ENCODE measurements around the gene CDH22.

CDH22 gene

DNA sequence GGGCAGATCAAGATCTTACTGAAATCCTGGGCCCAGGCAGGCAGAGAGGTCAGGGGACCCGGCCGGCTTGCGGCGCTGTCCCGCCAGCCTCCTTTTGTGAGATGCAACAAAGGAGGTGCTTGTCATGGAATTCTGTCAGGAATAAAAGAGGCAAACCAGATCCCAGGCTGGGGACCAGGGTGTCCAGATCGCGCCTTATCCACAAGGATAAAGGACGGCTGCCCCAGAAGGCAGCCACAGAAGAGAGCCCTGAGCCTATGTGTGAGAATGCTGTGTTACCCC lies 42.6 kb upstream of the CDH22 start:
- Histone ChIP-seq H3K4me3 (ENCODE audit: low read depth, low read length) (no peak overlapping the region), H3K27ac (peak overlapping the region; percentile 71), H3K36me3 (no peaks in the 10 kb centered on the region; the same call in none of the 2 replicates), H3K9me3 (ENCODE audit: severe bottlenecking) (no peaks in the 10 kb centered on the region), H3K27me3 (ENCODE audit: insufficient read depth, low read depth, severe bottlenecking) (no peaks in the 10 kb centered on the region)
- TF ChIP-seq CTCF (IDR thresholded peaks at IDR 0.05; ENCODE audit: low read depth, low read length) = no peak
- no peak for DNase-seq

- no peaks in the 10 kb centered on the region for H3K9me3 ChIP-seq (ENCODE audit: severe bottlenecking)
- H3K36me3 ChIP-seq = no peaks in the 10 kb centered on the region; the same call in none of the 2 replicates
- H3K4me3 ChIP-seq (ENCODE audit: low read depth, low read length) = no peak overlapping the region
- H3K27ac ChIP-seq = peak overlapping the region; percentile 71
- TF ChIP-seq CTCF (IDR thresholded peaks at IDR 0.05; ENCODE audit: low read depth, low read length) = no peak
- DNase-seq = peak; percentile 75
- no peaks in the 10 kb centered on the region for H3K27me3 ChIP-seq (ENCODE audit: insufficient read depth, low read depth, severe bottlenecking)
Measured at GRCh38 chr20:46350201-46350985, 42.1 kb upstream of the CDH22 start.

GRCh38 chr20:46349742-46350056 lies 41.4 kb upstream of the CDH22 start:
- no peaks in the 10 kb centered on the region for H3K9me3 ChIP-seq (ENCODE audit: severe bottlenecking)
- no peak for TF ChIP-seq CTCF (IDR thresholded peaks at IDR 0.05; ENCODE audit: low read depth, low read length)
- DNase-seq = no peak
- H3K27me3 ChIP-seq (ENCODE audit: insufficient read depth, low read depth, severe bottlenecking) = no peaks in the 10 kb centered on the region
- H3K4me3 ChIP-seq (ENCODE audit: low read depth, low read length) = no peak overlapping the region
- peak overlapping the region; percentile 71 for H3K27ac ChIP-seq
- no peaks in the 10 kb centered on the region; the same call in none of the 2 replicates for H3K36me3 ChIP-seq

DNA sequence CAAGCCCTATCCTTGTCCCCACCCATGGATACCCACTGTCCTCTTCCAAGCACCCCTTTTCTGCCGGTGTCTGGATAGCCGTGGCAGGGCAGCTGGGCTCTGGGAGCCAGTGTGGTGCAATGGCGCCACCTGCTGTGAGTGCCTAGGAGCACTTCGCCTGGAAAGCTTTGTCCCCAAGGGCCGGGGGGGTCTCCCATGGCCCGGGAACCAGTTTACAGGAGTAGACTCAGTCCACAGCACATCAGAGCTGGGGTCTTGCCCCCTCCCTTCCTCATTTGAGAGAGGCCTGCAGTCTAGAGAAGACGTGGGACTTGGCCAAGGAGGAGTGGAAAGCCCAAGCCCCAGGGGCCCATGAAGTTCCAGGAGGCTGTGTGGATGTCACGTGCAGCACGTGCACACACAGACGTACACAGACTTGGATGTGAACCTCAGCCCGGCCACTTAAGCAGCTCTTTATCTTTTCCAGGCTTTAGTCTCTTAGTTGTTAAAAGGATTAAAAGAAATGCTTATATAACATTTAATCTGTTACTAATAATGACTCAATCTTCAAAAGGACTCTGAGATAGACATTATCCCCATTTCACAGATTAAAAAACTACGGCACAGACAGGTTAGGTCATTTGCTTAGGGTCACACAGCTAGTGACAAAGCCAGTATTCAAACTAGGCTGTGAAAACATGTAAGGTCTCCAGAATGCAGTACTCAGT lies 40.9 kb upstream of the CDH22 start:
- no peaks in the 10 kb centered on the region for H3K9me3 ChIP-seq (ENCODE audit: severe bottlenecking)
- no peaks in the 10 kb centered on the region for H3K27me3 ChIP-seq (ENCODE audit: insufficient read depth, low read depth, severe bottlenecking)
- H3K36me3 ChIP-seq = no peaks in the 10 kb centered on the region; the same call in 1 of the 2 replicates
- peak; percentile 94 for TF ChIP-seq CTCF (IDR thresholded peaks at IDR 0.05; ENCODE audit: low read depth, low read length)
- DNase-seq = peak; percentile 84
- H3K4me3 ChIP-seq (ENCODE audit: low read depth, low read length) = no peak overlapping the region
- H3K27ac ChIP-seq = peak overlapping the region; percentile 71

GRCh38 chr20:46347841-46348803 lies 39.8 kb upstream of the CDH22 start:
- no peak overlapping the region; the same call in 1 of the 2 replicates for H3K4me3 ChIP-seq (ENCODE audit: low read depth, low read length)
- H3K27me3 ChIP-seq (ENCODE audit: insufficient read depth, low read depth, severe bottlenecking) = no peaks in the 10 kb centered on the region
- no peak overlapping the region for H3K27ac ChIP-seq
- no peaks in the 10 kb centered on the region for H3K9me3 ChIP-seq (ENCODE audit: severe bottlenecking)
- peak; percentile 78 for DNase-seq
- H3K36me3 ChIP-seq = no peaks in the 10 kb centered on the region; the same call in 1 of the 2 replicates
- peak; percentile 59; the same call in 1 of the 2 replicates for TF ChIP-seq CTCF (IDR thresholded peaks at IDR 0.05; ENCODE audit: low read depth, low read length)

All from WERI-Rb-1 (cell line).